NCI-H2227 (cell line): ENCODE measurements around the gene ANKMY1.

Experiments
- DNase-seq: peaks from one replicate; lab custom pipeline; 2025; ENCODE audit not compliant: unreplicated experiment; lab: John Stamatoyannopoulos, UW

The ANKMY1 gene

GRCh38 chr2:240451791-240452461 lies 105.9 kb downstream of the ANKMY1 start:
- no peak for DNase-seq

GRCh38 chr2:240451108-240451611 lies 106.6 kb downstream of the ANKMY1 start:
- DNase-seq = no peak

GRCh38 chr2:240450532-240451107 lies 107.2 kb downstream of the ANKMY1 start:
- DNase-seq = no peak

GRCh38 chr2:240449764-240450531 lies 107.8 kb downstream of the ANKMY1 start:
- peak; percentile 29 for DNase-seq

- DNase-seq = no peak
These were observed 109.2 kb downstream of the ANKMY1 start for GRCh38 chr2:240448387-240449274.

GRCh38 chr2:240447934-240448333 lies 109.9 kb downstream of the ANKMY1 start:
- no peak for DNase-seq

GRCh38 chr2:240447331-240447730 lies 110.5 kb downstream of the ANKMY1 start:
- no peak for DNase-seq

- no peak for DNase-seq
These were observed 111.1 kb downstream of the ANKMY1 start for GRCh38 chr2:240446664-240447175.

GRCh38 chr2:240445961-240446663 lies 111.7 kb downstream of the ANKMY1 start:
- DNase-seq = no peak

- DNase-seq = no peak
These were observed 113.3 kb downstream of the ANKMY1 start for GRCh38 chr2:240444464-240444863.

GRCh38 chr2:240443891-240444301 lies 113.9 kb downstream of the ANKMY1 start:
- DNase-seq = no peak

GRCh38 chr2:240442891-240443715 lies 114.7 kb downstream of the ANKMY1 start:
- DNase-seq = no peak

GRCh38 chr2:240441993-240442411 lies 115.8 kb downstream of the ANKMY1 start:
- DNase-seq = no peak

- DNase-seq = no peak
These were observed 116.3 kb downstream of the ANKMY1 start for GRCh38 chr2:240441326-240441992.

- no peak for DNase-seq
These were observed 117.0 kb downstream of the ANKMY1 start for GRCh38 chr2:240440704-240441320.

- no peak for DNase-seq
These were observed 117.5 kb downstream of the ANKMY1 start for GRCh38 chr2:240440251-240440650.

- DNase-seq = no peak
These were observed 118.1 kb downstream of the ANKMY1 start for GRCh38 chr2:240439698-240440151.
